GM23248 (cell line): ENCODE results near the gene SLC7A11. TPM values are rescaled to one million over a fixed set of nuclear protein-coding genes. Genes with fewer than 3 reads are reported as not detected.
"Not testable (repeated sequence)": the region's sequence is repeated elsewhere in the genome, so short reads cannot be mapped to it uniquely, and the experiment has no call there.

Experiments
- DNase-seq: peaks from one replicate; pipeline ENCODE4 v3.0.0-alpha.2; 2015
- H2AFZ ChIP-seq: fragments of 200-600 bp; sonication (generic); 2 replicates; pipeline ENCODE4 v1.6.1; 2016; ENCODE audit warnings: antibody characterized with exemption
- H3F3A ChIP-seq: fragments of 200-600 bp; sonication (generic); 2 replicates; pipeline ENCODE4 v1.6.1; 2016; ENCODE audit warnings: mild to moderate bottlenecking, antibody characterized with exemption, mixed run types; ENCODE audit not compliant: insufficient read depth
- H3K27ac ChIP-seq: fragments of 200-600 bp; sonication (generic); 2 replicates; pipeline ENCODE4 v1.5.1; 2016; ENCODE audit warnings: mild to moderate bottlenecking
- H3K27me3 ChIP-seq: fragments of 200-600 bp; sonication (generic); replicated peaks from 2 replicates; pipeline ENCODE4 v1.6.1; 2016; ENCODE audit warnings: mild to moderate bottlenecking; ENCODE audit not compliant: insufficient read depth
- H3K36me3 ChIP-seq: fragments of 200-600 bp; sonication (generic); 2 replicates; pipeline ENCODE4 v1.6.1; 2016; ENCODE audit warnings: low read depth, mild to moderate bottlenecking
- H3K4me1 ChIP-seq: fragments of 200-600 bp; sonication (generic); 2 replicates; pipeline ENCODE4 v1.6.1; 2016; ENCODE audit warnings: mild to moderate bottlenecking; ENCODE audit not compliant: insufficient read depth
- H3K4me2 ChIP-seq: fragments of 200-600 bp; sonication (generic); one replicate; pipeline ENCODE4 v1.6.1; 2016; ENCODE audit warnings: mild to moderate bottlenecking; ENCODE audit not compliant: unreplicated experiment
- H3K4me3 ChIP-seq: fragments of 200-600 bp; sonication (generic); 2 replicates; pipeline ENCODE4 v1.5.1; 2016; ENCODE audit warnings: mild to moderate bottlenecking
- H3K79me2 ChIP-seq: fragments of 200-600 bp; sonication (generic); 2 replicates; pipeline ENCODE4 v1.6.1; 2016; ENCODE audit warnings: mild to moderate bottlenecking; ENCODE audit not compliant: insufficient read depth
- H3K9ac ChIP-seq: fragments of 200-600 bp; sonication (generic); 2 replicates; pipeline ENCODE4 v1.6.1; 2016; ENCODE audit warnings: mild to moderate bottlenecking
- H3K9me2 ChIP-seq: fragments of 200-600 bp; sonication (generic); 2 replicates; pipeline ENCODE4 v1.6.1; 2016; ENCODE audit warnings: mixed run types, mild to moderate bottlenecking, moderate library complexity; ENCODE audit not compliant: insufficient read depth
- H3K9me3 ChIP-seq: fragments of 200-600 bp; sonication (generic); one replicate; pipeline ENCODE4 v1.6.1; 2017; ENCODE audit warnings: low read depth
- H4K20me1 ChIP-seq: fragments of 200-600 bp; sonication (generic); 2 replicates; pipeline ENCODE4 v1.6.0; 2016; ENCODE audit not compliant: insufficient read depth
- EZH2 ChIP-seq: fragments of 200-600 bp; sonication (generic); IDR thresholded peaks from 2 replicates; pipeline ENCODE4 v1.6.1; 2018; ENCODE audit warnings: antibody characterized with exemption, mild to moderate bottlenecking; ENCODE audit not compliant: insufficient read depth, poor library complexity, severe bottlenecking
- EZH2phosphoT487 ChIP-seq: fragments of 200-600 bp; sonication (generic); IDR thresholded peaks from 2 replicates; pipeline ENCODE4 v1.6.1; 2018; ENCODE audit warnings: antibody characterized with exemption, moderate library complexity, mild to moderate bottlenecking, low read depth; ENCODE audit not compliant: insufficient read depth
- WGBS, 2 experiments: methylation state at CpG; one replicate each; pipeline ENCODE4 v1.1.6; 2015 to 2017; ENCODE audit warnings: low lambda C conversion rate in 2 of 2, low coverage in 1 of 2; ENCODE audit errors: missing lambda C conversion rate in 2 of 2; 5-methylcytosine and 5-hydroxymethylcytosine counted together
- in situ Hi-C: fragments of 300-500 bp; cut with MboI; formaldehyde crosslinking; loops from 2 replicates; pipeline ENCODE4 v1.15.0; 2020
- polyA plus RNA-seq: library from polyadenylated mRNA; unstranded; fragments of >200 nt; fragmentation: Nextera tagmentation; extraction: Ambion mirVana; gene quantifications from 2 replicates; pipeline ENCODE4 v1.2.1, GENCODE V29; 2016
- total RNA-seq: library from RNA; depleted of rRNA; stranded (reverse); fragments of >200 nt; shearing (Covaris generic); gene quantifications from 2 replicates; pipeline ENCODE4 v1.2.3, GENCODE V29; 2014

SLC7A11 gene
- total and polyA plus RNA-seq, 2 experiments from 2014 or later = 19.6 to 72.3 TPM

DNA sequence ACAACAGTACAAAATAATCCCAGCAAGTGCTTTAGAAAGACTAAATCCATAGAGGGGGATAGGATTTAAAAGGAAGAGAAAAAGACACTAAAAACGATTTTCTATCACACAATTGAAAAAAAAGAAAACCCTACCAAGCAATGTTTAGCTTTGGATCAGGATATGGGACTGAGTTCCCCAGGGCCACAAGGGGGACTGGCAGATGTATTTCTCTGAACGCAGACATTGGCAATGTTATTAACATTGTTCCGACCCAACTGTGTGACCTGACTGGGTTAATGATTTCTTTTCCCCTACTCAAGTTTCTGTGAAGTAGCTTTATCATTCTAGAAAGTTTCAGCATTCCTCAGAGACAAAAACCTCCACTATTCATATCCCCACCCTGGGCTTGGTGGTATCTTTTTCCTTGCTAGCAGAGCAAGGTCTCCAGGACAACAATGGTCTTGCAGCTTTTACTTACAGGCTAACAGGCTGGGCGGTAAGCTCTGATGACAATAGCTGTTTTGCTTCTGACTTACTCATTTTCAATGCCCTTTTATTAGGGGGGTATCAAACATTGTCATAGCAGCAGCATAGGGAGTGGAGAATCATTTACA is 25.8 kb downstream of the SLC7A11 start:
- in situ Hi-C loops = no loop called here
- no peak overlapping the region for H2AFZ ChIP-seq
- H3K9ac ChIP-seq = no peak overlapping the region
- peaks cover 84% of the 10 kb centered on the region for H3K36me3 ChIP-seq
- no peaks in the 10 kb centered on the region for H4K20me1 ChIP-seq
- H3K9me2 ChIP-seq = peaks cover 4% of the 10 kb centered on the region
- no peak overlapping the region for H3K4me3 ChIP-seq
- no peaks in the 10 kb centered on the region for H3K79me2 ChIP-seq
- H3K27me3 ChIP-seq = no peaks in the 10 kb centered on the region
- WGBS, 2 experiments = 85 to 87% methylated on average over 4 of the region's 4 CpGs
- DNase-seq = no peak
- TF ChIP-seq EZH2phosphoT487 = no peak
- no peak for TF ChIP-seq EZH2
- H3K4me1 ChIP-seq = peaks cover 6% of the 10 kb centered on the region
- H3K27ac ChIP-seq = no peak overlapping the region
- H3F3A ChIP-seq = peaks cover 7% of the 10 kb centered on the region
- H3K4me2 ChIP-seq = no peak overlapping the region
- H3K9me3 ChIP-seq = no peaks in the 10 kb centered on the region

- H2AFZ ChIP-seq, H3K4me3 ChIP-seq, H3K9me3 ChIP-seq, DNase-seq, H3K9ac ChIP-seq, H3K4me2 ChIP-seq, H3K27ac ChIP-seq, in situ Hi-C loops, H3F3A ChIP-seq, H3K4me1 ChIP-seq, H3K9me2 ChIP-seq, H3K27me3 ChIP-seq, H3K79me2 ChIP-seq, H4K20me1 ChIP-seq: not testable (repeated sequence)
- H3K36me3 ChIP-seq = peaks cover 68% of the 10 kb centered on the region
- 87 to 90% methylated on average over 2 of the region's 2 CpGs for WGBS, 2 experiments
These were observed 31.6 kb downstream of the SLC7A11 start for GRCh38 chr4:138210576-138210975.

GRCh38 chr4:138209094-138209493 is 33.1 kb downstream of the SLC7A11 start:
- peaks cover 4% of the 10 kb centered on the region; the same call in 1 of the 2 replicates for H3K9me2 ChIP-seq
- DNase-seq = no peak
- H3K79me2 ChIP-seq = no peaks in the 10 kb centered on the region
- H3K4me2 ChIP-seq = no peak overlapping the region
- H3K27me3 ChIP-seq = no peaks in the 10 kb centered on the region
- no peak overlapping the region for H2AFZ ChIP-seq
- TF ChIP-seq EZH2phosphoT487 (no peak), EZH2 (no peak)
- H3K9ac ChIP-seq = no peak overlapping the region
- H4K20me1 ChIP-seq = no peaks in the 10 kb centered on the region
- H3K27ac ChIP-seq = no peak overlapping the region
- in situ Hi-C loops = no loop called here
- 100% methylated on average over 1 of the region's 1 CpG for WGBS, 2 experiments
- H3F3A ChIP-seq = no peaks in the 10 kb centered on the region; the same call in none of the 2 replicates
- no peaks in the 10 kb centered on the region for H3K9me3 ChIP-seq
- peaks cover 56% of the 10 kb centered on the region for H3K36me3 ChIP-seq
- H3K4me1 ChIP-seq = no peaks in the 10 kb centered on the region
- no peak overlapping the region for H3K4me3 ChIP-seq

GRCh38 chr4:138205531-138206233 is 36.5 kb downstream of the SLC7A11 start:
- no peaks in the 10 kb centered on the region; the same call in none of the 2 replicates for H3F3A ChIP-seq
- H3K9me2 ChIP-seq = no peaks in the 10 kb centered on the region
- H3K9ac ChIP-seq = no peak overlapping the region
- H3K27me3 ChIP-seq = no peaks in the 10 kb centered on the region
- TF ChIP-seq EZH2phosphoT487 = no peak
- no peak for TF ChIP-seq EZH2
- no peak overlapping the region for H3K27ac ChIP-seq
- H3K4me3 ChIP-seq = no peak overlapping the region
- no peak overlapping the region for H2AFZ ChIP-seq
- in situ Hi-C loops = no loop called here
- no peak for DNase-seq
- H3K4me2 ChIP-seq = no peak overlapping the region
- no peaks in the 10 kb centered on the region for H3K79me2 ChIP-seq
- peaks cover 32% of the 10 kb centered on the region for H3K36me3 ChIP-seq
- H3K9me3 ChIP-seq = no peaks in the 10 kb centered on the region
- 90 to 91% methylated on average over 1 of the region's 1 CpG for WGBS, 2 experiments
- no peaks in the 10 kb centered on the region for H4K20me1 ChIP-seq
- no peaks in the 10 kb centered on the region for H3K4me1 ChIP-seq

DNA sequence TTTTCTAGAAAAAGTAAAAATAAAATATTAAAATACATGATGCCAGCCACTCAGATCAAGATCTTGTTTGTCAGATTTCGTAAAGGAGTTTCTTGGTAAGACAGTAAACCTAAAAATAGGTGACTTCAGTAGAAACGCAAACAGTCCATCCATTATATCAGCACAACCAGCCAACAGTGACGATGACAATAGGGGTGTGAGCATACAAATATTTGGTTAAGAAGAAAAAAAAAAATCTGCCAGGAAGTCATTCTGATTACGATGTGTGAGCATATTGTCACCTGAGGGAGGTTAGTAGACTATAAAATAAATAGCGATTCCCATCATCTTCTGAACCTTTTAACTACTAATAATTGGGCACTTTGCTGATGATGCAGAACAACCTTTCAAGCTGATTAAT is 37.6 kb downstream of the SLC7A11 start:
- Histone ChIP-seq H3F3A (no peaks in the 10 kb centered on the region), H3K27me3 (no peaks in the 10 kb centered on the region), H3K9ac (no peak overlapping the region), H3K4me1 (peaks cover 8% of the 10 kb centered on the region), H3K79me2 (no peaks in the 10 kb centered on the region), H3K9me3 (no peaks in the 10 kb centered on the region), H2AFZ (no peak overlapping the region), H4K20me1 (no peaks in the 10 kb centered on the region), H3K36me3 (peaks cover 24% of the 10 kb centered on the region), H3K4me3 (no peak overlapping the region), H3K27ac (no peak overlapping the region), H3K4me2 (no peak overlapping the region), H3K9me2 (no peaks in the 10 kb centered on the region)
- in situ Hi-C loops = no loop called here
- TF ChIP-seq EZH2 (no peak), EZH2phosphoT487 (no peak)
- 96 to 97% methylated on average over 5 of the region's 5 CpGs for WGBS, 2 experiments
- no peak for DNase-seq
